IMR-90 (cell line): ENCODE data around the gene RIPPLY3. TPM values are rescaled to one million over a fixed set of nuclear protein-coding genes. Genes with fewer than 3 reads are reported as not detected.

Source experiments
- CHD1 ChIP-seq: IDR thresholded peaks from 2 replicates; pipeline ENCODE4 v1.6.1; 2012; ENCODE audit warnings: low read depth, low read length, improper control_type of control experiment
- MAFK ChIP-seq: IDR thresholded peaks from 2 replicates; pipeline ENCODE4 v1.6.1; 2012; ENCODE audit warnings: low read depth, low read length, improper control_type of control experiment
- POLR2A ChIP-seq: IDR thresholded peaks from 2 replicates; pipeline ENCODE4 v1.6.1; 2012; ENCODE audit warnings: mild to moderate bottlenecking, low read depth, low read length
- RAD21 ChIP-seq: IDR thresholded peaks from 2 replicates; pipeline ENCODE4 v1.6.1; 2012; ENCODE audit warnings: low read length, improper control_type of control experiment
- RFX5 ChIP-seq: IDR thresholded peaks from 2 replicates; pipeline ENCODE4 v1.8.0; 2012; ENCODE audit warnings: low read depth, mild to moderate bottlenecking, low read length, moderate library complexity
- polyA plus RNA-seq, 3 experiments: library from polyadenylated mRNA; depleted of rRNA; stranded (reverse); fragments of >200 nt; gene quantifications; 2 replicates each; pipeline ENCODE4 v1.2.3, GENCODE V29; 2012; ENCODE audit warnings: low replicate concordance in 1 of 3
- total RNA-seq: library from RNA; depleted of rRNA; stranded (reverse); fragments of >200 nt; gene quantifications from 2 replicates; pipeline ENCODE4 v1.2.3, GENCODE V29; 2012
- TF ChIP-seq, protein P1 (sequence below): conservative IDR thresholded peaks from 2 replicates; pipeline ENCODE4 v1.5.1; 2012; ENCODE audit warnings: mild to moderate bottlenecking, low read depth, low read length, improper control_type of control experiment

The RIPPLY3 gene
- total and polyA plus RNA-seq, 2 of the 4 experiments (the other 2 are of a cell fraction), result 0.10 TPM; not detected in 1

DNA sequence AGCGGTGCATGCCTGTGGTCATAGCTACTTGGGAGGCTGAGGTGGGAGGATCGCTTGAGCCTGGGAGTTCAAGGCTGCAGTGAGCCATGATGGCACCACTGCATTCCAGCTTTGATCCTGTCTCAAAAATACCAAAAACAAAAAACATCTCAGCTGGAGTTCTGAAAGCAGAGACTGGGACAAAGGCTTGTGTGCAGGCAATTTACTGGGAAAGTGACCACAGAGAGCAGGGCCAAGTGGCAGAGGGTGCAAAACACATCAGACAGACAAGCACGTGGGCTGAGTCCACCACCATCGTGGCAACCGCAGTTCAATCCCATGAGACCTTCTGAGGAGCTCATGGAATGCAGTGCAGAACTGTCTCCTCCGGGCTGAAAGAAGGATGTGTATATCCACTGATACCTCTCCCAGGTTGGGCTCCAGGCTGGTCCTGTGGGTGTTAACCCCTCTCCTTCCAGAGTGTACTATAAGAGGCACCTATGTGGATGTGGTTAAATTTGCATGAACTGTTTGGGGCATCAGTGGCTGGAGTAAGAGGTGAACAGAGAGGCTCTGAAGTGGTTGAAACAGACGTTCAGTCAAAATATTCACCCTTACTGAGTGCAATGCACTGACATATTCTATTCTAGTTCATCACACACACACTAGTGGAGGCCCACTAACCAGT, 55.6 kb downstream of the RIPPLY3 start (continued):
- TF ChIP-seq CHD1, result no peak
- no peak for TF ChIP-seq RFX5
- TF ChIP-seq POLR2A, result no peak
- TF ChIP-seq, protein P1, sequence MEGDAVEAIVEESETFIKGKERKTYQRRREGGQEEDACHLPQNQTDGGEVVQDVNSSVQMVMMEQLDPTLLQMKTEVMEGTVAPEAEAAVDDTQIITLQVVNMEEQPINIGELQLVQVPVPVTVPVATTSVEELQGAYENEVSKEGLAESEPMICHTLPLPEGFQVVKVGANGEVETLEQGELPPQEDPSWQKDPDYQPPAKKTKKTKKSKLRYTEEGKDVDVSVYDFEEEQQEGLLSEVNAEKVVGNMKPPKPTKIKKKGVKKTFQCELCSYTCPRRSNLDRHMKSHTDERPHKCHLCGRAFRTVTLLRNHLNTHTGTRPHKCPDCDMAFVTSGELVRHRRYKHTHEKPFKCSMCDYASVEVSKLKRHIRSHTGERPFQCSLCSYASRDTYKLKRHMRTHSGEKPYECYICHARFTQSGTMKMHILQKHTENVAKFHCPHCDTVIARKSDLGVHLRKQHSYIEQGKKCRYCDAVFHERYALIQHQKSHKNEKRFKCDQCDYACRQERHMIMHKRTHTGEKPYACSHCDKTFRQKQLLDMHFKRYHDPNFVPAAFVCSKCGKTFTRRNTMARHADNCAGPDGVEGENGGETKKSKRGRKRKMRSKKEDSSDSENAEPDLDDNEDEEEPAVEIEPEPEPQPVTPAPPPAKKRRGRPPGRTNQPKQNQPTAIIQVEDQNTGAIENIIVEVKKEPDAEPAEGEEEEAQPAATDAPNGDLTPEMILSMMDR, result no peak
- TF ChIP-seq RAD21, result no peak
- TF ChIP-seq MAFK, result no peak
